Right hindlimb (tissue), 1 donor: ENCODE results near the gene GDPD2.

ENCODE experiments used
- DNase-seq: peaks from one replicate; pipeline ENCODE4 v3.0.0-alpha.2; 2018

GDPD2 gene

GRCh38 chrX:70439016-70439415 is 15.9 kb downstream of the GDPD2 start:
- DNase-seq, result no peak

DNA sequence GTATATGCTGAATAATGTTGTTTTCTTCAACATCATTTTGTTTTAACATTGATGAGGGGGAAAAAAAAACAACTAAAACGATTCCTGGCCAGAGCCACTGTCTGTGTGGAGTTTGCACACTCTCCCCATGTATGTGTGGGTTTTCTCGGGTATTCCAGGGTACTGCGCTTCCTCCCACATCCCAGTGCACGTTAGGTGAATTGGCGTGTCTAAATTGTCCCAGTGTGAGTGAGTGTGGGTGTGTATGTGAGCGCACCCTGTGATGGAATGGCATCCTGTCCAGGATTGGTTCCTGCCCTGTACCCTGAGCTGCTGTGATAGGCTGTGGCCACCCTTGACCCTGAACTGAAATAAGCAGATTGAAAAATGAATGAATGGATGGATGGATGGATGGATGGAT is 19.1 kb downstream of the GDPD2 start:
- DNase-seq, result no peak

GRCh38 chrX:70444326-70444945 is 21.3 kb downstream of the GDPD2 start, which contains the start of gene DLG3:
Gene DLG3 (plus strand): TSS chrX:70444835. CDS start chrX:70445202, 367 bp downstream.
- DNase-seq, result no peak

DNA sequence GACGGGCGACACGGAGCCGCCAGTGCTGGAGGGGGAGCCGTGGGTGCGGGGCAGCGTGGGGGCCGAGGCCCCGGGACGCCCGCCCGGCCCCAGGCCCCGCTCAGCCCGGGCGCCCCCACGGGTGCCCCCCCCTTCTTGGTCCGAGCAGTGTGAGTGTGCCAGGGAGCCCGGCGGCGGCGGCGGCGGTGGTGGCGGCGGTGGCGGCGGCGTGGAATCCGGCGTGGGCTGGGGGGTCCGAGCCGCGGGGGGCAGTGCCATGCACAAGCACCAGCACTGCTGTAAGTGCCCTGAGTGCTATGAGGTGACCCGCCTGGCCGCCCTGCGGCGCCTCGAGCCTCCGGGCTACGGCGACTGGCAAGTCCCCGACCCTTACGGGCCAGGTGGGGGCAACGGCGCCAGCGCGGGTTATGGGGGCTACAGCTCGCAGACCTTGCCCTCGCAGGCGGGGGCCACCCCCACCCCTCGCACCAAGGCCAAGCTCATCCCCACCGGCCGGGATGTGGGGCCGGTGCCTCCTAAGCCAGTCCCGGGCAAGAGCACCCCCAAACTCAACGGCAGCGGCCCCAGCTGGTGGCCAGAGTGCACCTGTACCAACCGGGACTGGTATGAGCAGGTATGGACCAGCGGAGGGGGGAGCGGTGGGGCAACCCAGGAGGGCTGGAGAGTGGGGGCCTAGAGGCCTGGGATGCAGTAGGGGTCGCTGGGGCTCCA is 22.0 kb downstream of the GDPD2 start:
- DNase-seq, result no peak

- no peak for DNase-seq
These were observed 22.8 kb downstream of the GDPD2 start for GRCh38 chrX:70445951-70446350.

GRCh38 chrX:70446380-70447350 is 23.6 kb downstream of the GDPD2 start:
- no peak for DNase-seq

DNA sequence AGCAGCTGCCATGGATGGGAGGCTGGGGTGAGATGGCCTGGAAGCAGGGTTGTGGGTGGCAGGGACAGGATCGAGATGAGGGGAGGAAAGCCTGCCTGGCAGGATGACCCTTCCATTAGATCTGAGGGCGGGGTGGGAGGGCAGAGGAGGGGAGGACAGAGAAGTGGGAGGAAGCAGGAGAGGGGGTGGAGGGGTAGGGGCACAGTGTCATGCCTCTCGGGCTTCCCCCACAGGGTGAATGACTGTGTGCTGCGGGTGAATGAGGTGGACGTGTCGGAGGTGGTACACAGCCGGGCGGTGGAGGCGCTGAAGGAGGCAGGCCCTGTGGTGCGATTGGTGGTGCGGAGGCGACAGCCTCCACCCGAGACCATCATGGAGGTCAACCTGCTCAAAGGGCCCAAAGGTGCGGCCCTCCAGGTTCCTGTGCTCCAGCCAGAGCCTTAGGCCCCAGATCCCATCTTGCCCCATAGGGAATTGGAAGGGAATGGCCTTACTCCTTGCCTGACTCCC is 26.4 kb downstream of the GDPD2 start:
- DNase-seq, result no peak

DNA sequence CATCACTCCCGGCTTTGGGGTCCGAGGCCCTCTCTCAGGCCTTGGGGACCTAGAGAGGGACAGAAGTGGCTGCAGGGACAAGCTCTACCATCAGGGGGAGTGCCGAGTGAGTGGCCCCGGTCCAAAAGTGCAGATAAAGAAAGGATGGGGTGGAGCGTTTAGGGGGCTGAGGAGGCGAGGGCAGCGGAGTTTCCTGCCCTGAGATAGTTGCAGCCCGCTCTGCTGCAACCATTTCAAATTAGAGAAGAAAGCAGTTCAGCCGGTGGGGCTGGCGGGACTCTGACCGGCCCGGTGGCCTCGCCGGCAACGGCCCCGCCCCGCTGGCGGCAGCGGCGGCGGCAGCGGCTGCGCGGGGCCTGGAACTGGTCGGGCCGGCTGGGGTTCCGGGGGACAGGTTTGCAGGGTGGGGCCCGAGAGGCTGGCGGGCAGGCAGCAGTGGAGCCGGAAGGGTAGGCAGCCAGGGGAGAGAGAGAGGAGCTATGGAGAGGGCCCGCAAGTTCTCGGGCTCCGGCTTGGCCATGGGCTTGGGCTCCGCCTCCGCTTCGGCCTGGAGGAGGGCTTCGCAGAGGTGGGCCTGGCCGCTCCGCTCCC is 29.1 kb downstream of the GDPD2 start:
- DNase-seq, result peak; percentile 66

- no peak for DNase-seq
These were observed 30.0 kb downstream of the GDPD2 start for GRCh38 chrX:70453024-70453618.

GRCh38 chrX:70454441-70455365 is 31.6 kb downstream of the GDPD2 start:
- DNase-seq, result peak; percentile 81

DNA sequence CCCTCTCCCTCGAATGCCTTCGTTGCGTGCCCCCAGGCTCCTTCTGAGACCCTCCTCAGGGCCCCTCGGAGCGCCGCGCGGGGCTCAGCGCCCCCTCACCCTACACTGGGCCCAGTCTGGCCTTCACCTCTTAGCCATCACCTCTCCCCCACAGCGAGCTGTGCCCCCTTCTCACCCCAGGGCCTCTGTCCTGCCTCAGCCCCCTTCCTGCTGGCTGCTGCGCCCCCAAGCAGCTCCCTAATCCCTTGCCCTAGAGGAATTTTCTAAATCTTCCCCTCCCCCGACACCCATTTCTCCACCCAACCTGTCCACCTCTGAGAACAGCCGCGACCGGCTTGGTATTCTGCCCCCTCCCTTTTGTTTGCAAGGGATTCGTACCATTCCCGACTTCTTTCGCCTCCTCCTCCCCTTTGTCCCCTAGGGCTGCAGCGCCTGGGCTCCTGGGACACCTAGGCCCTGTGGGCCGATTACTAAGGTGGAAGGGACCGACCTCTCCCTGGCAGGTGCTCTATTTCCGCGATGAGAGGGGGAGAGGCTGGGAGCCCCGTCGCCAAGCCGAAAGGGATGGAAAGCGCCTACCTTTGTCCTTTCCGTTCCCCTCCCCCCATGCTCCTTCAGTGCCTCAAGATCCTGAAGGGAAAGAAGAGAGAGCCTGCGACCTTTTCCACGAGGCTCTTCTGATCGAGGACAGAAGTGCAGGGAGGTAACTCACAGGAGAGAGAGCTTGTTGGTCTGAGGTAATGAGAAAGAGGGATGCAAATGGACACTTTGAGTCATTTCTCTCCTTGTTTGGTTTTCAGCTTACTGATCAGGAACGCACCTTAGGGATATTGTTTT is 32.5 kb downstream of the GDPD2 start:
- DNase-seq, result no peak

DNA sequence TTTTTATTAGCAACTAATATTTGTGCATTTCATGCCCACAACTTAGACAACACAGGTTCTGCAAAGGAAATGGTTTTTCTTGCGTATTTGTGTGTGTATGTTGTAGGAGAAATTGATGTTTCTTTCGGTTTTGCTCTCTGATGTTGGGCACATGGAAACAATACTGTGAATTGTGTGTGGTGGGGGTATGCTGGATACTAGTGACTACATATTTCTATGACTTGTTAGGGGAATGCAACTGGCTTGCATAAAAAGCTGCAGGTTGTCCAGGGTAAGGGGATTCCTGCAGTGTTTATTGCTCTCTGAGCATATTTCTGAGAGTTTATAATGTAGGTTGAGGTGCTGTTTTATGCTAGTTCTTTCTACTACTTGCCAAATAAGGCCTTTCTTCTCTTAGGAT is 33.1 kb downstream of the GDPD2 start:
- no peak for DNase-seq

- no peak for DNase-seq
These were observed 37.9 kb downstream of the GDPD2 start for GRCh38 chrX:70461026-70461425.

DNA sequence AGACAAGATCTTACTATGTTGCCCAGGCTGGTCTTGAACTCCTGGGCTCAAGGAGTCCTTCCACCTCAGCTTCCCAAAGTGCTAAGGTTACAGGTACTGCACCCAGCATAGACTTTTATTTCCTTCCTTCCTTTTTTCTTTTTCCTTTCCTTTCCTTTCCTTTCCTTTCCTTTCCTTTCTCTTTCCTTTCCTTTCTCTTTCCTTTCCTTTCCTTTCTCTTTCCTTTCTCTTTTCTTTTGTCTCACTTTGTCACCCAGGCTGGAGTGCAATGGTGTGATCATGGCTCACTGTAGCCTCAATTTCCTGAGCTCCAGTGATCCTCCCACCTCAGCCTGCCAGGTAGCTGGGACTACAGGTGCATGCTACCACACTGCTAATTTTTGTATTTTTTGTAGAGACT is 40.9 kb downstream of the GDPD2 start:
- DNase-seq, result no peak

DNA sequence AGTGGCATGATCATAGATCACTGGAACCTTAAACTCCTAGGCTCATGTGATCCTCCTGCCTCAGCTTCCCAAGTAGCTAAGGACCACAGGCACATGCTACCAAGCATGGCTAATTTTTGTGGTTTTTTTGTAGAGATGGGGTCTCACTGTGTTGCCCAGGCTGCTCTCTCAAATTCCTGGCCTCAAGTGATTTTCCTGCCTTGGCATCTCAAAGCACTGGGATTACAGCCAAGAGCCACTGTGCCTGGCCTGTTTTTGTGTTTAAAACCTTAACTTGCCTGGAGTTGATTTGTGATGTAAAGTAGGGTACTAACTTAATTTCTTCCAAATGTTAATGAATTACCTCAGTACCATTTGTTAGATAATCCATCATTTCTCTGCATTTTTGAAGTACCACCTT is 43.9 kb downstream of the GDPD2 start:
- no peak for DNase-seq

GRCh38 chrX:70468709-70469108 is 45.6 kb downstream of the GDPD2 start:
- no peak for DNase-seq

DNA sequence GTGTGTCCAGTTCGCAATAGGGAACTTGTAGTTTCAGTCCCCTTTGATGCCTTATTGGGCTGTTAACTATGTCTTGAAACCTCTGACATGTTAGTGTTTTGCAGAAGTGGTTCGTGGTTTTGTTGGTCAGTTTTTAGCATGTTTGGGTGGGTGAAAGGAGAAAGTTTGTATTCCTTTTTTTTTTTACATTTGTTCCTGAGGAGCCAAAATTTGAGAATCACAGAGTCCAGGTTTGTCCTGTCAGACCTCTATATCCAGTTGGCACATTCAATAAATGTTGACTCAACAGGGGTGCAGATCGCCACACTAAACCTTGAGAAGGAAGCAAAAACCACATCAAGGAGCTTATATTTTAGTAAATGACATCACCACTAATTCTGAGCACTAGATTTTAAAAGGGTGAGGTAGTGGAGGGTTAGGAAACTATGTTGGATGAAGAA is 47.8 kb downstream of the GDPD2 start:
- no peak for DNase-seq

DNA sequence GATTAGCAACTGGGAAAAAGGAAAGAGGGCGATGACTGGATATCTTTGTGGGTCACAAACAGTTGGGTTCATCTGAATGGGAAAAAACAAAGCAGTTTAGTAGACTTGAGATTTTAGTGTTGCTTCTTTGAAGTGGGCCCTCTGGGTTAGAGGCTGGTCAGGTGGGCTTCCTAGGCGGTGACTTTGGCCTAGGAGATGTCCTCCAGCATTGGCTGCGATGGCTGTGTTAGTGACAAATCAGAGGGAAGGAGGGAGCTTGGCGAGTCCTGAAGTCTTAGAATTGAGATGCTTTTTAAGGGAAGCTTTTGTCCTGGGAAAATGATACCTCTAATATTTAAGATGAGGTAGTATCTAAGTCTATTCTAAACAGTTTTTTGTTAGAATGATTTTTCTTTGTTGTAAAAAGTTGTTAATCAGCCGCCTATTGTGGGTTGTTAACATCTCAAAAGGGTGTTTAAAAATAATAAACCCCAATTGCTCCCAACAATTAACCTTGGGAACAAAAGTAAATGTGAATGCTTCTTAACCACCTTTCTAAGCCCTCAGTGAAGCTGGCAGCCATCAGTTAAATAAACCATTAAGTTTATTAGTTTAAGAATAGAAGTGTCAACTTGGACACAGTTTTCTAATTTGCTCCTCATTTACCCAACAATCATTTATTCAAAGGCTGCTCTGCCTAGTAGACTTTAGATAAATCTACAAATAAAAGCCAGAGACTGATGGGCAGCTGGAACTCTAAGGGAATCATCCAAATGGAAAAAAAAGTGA is 53.2 kb downstream of the GDPD2 start:
- DNase-seq, result no peak

GRCh38 chrX:70476934-70477733 is 54.0 kb downstream of the GDPD2 start:
- DNase-seq, result no peak
